Measurements from ENCODE around the gene E2F3.

E2F3 gene

DNA sequence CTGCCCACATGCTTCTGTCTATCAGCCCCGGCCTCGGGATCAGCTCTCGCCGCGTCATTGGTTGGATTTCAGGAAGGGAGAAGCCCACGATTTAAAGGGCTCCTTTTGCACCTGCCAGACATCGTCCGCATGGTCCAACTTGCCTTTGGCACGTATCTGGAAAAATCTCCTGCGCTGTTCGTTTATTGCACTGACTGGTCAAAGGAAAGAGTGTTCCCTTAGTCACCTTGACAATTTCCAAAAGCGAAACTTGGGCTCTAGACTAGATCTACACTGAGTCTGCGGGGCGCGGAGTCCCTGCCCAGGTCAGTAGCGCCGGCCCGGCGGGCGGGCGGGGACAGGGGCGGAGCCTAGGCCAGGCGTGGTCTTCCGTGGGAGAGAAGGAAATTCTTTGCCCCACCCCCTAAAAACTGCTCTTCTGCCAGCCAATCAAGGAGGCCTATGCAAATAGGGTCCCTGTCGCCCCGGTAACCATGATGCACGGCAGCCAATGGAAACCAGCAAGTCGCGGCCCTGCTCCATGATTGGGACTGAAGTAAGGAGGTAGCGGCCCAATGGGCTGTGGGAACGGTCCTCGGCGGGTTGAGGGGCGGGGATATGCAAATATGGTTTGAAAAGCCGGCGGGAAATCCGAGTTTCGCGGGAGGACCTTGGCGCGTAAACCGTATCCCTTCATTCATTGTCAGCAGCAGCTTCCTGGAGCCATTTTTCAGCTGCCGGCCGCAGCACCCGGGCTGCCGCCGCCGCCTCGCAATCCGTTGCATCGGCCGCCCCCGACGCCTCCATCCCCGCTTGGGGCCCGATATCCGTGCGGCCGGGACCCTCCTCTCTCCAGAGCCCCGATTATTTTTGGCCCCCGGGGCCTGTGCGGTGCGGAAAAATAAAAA is at the start of gene E2F3:
Gene E2F3 (plus strand): TSS at position 675 of the 887 bp plus-strand sequence. CDS start 354 bp downstream, outside the sequence.
- peak; percentile 99 for DNase-seq

DNA sequence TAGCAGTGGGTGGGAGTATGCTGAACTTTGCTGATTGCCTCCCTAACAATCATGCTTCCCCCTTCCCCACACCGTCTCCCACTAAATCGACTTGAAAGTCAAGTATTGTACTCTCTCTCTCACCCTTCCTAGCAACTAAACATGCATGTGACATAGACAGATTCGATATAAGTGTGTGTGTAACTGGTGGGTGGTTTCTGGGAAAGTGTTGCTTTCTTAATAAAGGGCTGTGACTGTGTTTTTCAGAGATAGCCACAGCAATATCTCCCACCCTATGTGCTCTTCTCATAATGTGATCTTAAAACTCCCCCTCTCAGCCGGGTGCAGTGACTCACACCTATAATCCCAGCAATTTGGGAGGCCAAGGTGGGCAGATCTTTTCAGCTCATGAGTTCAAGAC is 49.3 kb upstream of the E2F3 start:
- no peak for DNase-seq

DNA sequence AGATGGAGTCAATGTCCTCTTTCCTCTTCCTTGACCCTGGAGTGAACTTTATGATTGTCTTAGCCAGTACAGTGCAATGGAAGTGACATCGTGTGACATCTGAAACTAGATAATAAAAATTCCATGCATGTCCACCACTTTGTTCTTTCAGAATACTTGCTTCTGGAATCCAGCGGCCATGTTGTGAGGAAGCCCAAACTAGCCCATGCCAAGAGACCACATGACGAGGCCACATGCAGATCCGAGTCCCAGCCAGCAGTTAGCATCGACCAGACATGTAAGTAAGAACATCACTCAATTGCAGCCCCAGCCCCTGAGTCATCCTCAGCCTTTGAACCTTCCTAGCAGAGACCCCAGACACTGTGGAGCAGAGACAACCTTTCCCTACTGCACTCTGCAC is 48.5 kb upstream of the E2F3 start:
- DNase-seq = no peak

DNA sequence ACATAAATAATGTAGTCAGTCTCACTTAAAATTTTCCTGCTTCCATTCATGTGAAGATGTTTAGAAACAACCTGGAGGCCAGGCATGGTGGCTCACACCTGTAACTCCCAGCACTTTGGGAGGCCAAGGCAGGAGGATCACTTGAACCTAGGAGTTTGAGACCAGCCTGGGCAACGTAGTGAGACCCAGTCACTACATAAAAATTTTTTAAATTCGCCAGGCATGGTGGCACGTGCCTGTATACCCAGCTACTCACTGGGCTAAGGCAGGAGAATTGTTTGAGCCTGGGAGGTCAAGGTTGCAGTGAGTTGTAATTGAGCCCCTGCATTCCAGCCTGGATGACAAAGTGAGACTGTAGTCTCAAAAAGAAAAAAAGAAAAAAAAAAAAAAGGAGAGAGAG is 47.3 kb upstream of the E2F3 start:
- DNase-seq = no peak

DNA sequence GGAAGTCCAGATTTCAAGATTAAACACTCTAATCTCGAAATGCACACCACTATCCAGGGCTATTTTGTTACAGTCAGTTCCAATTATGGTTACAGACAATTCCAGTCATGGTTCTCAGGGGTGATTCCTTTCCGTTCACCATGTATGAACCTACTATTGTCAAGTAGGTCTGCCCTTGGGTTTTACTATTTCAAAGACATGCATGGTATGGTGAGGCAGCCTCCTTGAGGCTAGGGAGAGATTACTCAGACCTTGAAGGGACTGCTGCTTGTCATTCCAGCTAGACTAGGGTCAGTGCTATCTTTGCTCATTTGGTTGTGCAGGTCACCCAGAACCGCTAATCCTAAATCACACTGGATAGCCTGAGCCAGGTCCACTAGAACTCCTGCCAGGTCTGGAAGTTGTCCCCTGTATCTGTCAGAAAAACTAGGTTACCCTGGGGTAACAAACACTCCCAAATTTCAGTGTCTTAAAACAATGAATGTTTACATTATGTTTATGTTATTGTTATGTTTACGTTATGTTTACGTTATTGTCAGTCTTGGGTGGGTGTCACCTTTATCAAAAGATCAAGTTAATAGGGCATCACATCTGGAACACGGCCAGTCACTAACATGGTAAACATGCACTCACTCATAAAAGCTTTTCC is 41.1 kb upstream of the E2F3 start:
- no peak for DNase-seq

DNA sequence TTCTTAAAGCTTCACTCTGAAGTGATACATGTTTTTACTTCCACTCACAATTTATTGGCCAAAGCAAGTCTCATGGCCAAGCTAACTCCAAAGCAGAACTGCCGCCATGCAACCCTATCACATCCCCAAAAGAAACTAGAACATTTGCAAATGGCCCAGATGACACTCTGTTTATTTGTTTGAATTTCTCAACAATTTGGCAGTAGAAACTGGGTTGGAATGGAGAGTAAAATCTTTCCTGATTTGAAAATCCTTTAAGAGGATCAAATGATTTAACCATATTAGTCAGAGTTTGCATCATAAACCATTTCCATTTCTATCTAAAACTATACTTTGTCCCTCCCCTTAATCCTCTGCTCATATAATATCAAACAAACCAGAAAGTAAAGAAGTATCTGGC is 39.1 kb upstream of the E2F3 start:
- DNase-seq = no peak

DNA sequence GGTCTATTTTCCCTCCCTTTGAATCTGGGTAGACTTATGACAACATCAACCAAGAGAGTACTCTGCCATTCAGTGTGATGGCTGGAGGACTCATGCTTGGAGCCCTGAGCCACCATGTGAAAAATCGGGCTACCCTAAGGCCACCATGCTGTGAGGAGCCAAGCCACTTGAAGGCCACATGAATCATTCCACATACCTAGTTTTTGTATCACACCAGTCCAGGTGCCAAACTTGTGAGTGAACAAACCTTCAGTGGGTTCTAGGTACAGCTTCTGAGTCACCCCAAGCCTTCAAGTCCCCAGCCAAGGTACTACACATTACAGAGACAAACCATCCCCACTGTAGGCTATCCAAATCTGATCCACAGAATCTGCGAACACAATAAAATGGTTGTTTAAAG is 37.4 kb upstream of the E2F3 start:
- DNase-seq = no peak

DNA sequence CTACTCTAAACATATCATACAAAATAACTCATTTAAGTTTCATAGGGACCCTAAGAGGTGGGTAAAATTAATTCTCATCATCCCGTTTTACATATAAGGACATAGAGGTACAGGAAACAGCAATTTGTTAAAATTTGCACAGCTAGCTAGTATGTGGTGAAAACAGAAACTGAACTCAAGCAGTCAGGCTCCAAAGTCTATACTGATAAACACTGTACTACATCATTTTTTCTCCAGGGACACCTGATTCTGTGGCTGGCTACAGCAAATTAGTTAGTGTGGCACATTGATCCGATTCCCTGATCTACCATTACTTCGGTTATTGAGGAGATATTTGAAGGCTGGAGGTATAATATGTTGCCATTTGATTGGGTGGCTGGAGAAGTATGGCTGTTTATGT is 36.2 kb upstream of the E2F3 start:
- no peak for DNase-seq

DNA sequence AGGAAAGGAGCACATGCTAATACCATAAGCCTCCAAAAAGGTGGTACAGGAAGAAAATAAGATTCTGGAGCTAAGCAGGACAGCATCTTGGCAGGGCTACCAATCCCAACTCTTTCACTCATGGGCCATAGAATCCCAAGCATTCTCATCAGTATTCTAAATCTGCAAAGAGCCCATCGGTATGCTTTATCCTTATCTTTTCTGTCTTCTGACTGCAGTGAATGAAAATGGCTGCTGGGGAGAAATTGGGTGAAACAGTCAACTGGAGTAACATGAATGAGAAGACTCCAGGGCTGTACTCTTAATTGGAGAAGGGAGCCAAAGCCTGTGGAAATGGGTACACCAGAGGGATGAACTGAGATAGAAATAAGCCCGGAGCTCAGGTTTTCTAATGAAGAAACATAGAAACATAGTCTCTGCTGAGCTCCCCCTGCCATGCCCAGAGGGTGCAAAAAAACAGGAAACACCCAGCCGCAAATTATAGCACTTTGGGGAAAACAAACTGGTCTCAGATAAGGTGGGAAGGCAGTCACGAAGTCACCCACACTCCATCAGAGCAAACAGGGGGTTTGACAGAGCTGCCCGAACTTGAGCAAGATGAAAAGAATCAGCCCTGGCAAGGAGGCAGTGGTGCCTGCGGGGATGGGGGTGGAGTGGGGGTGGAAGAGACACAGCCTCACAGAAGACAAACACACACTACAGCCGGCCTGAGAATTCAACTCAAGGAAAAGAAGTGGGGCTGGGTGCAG is 35.4 kb upstream of the E2F3 start:
- DNase-seq = no peak

DNA sequence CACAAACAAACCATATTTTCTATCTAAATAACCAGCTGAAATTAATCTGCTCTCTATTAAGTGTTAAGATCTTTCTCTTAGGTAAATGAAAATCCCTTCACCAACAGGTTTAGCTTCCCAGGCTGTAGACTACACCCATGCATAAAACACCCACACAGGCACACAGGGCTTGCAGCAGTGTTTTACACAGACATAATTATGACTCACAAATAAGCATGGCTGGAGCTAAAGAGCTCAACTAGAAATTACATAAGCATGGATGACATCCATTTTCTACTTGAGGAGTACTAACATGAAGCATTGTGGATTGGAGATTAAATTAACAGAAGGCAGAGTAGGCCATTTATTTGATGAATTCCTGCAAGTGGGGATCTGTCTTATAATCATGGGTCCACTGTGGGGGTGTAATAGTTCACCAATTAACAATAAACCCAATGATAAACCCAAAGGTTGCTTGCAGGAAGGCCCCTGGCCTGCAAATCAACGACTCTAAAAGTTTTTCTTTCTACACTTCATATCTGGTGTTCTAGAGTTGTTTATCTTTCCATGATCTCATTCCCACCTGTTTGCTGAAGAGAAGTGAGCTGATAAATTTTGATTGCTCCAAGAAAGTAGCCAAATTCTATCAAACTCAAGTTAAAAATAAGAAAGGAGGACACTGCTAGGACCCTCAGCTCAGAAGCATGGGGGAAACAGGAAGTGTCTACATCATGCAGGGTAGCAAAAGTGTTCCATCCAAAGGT is 33.8 kb upstream of the E2F3 start:
- DNase-seq = no peak

DNA sequence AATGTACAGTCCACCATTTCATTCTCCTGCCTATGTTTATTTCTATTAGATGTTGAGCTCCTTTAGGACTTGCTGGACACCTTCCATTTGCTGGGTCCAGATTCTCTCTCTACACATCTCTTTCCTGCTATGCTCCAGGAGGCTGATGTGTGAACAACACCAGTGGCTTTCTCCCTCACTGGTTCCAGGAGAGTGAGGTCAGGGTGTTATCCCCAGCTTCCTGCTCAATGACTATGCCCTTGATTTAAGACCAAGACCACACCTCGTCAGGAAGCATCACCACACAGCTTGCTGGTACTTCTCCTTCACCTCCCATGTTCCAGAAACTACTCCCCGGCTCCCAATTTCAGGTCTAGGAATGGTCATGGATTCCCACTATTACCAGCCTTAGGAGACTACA is 31.3 kb upstream of the E2F3 start:
- DNase-seq = no peak

DNA sequence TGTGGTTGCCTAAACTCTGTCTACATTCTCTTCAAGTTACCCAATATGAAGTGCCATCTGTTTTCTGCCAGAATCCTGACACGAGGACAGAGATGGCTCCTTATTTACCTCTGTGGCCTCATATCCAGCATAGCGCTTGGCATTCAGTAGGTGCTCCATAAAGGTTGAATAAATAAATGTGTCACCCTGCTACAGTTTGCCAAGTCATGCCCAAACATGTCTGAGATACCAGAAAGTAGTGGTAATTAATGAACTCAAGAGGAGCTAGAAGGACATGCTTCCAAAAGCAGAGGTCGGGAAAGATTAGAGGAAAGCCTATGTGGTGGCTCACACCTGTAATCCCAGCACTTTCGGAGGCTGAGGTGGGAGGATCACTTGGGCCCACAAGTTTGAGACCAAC is 30.9 kb upstream of the E2F3 start:
- no peak for DNase-seq

DNA sequence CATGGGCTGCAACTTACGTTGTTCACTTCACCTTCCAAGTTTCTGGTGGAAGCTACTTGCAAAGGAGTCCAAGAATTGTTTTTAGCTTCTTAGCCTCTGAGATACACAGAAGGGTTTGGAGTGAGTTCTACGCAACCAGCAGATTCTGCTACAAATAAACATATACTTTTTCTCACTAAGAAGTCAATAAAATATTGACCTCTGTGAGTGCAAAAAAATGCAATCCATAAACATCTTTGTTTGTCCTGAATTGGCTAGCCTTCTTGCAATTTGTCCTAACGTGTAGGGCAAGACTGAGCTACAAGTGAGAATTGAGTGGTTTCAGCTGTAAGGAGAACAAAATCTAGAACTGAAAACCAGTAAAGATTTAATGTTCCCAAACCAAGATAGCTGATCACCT is 26.2 kb upstream of the E2F3 start:
- no peak for DNase-seq

DNA sequence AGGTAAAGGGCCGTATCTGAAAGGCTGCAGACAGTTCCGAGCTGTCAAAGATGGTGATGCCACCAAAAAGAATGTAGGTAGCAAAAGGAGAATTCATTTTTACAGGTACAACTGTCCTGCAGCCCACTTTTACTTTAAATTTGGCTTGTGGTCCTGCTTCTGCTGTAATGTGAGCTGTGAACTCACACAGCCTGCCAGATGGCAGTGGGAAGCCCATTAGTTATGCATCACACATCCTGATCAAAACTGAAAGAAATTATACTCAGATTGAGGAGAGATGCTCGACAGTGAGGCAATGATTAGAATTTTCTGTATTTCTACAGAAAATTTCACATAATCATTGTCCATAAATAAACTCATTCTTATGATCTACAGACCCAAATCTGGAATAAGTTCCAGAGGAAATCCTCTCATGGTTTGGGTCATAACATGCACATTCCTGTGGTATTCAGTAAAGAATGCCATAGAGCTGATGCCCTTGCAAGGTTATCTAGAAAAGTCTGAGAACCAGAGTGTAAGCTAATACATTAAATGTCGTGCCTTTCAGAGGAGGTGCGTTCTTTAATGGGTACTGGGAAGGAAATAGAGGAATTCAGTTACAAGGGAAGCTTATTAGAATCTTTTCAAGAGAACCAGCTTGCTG is 23.9 kb upstream of the E2F3 start:
- DNase-seq = no peak

DNA sequence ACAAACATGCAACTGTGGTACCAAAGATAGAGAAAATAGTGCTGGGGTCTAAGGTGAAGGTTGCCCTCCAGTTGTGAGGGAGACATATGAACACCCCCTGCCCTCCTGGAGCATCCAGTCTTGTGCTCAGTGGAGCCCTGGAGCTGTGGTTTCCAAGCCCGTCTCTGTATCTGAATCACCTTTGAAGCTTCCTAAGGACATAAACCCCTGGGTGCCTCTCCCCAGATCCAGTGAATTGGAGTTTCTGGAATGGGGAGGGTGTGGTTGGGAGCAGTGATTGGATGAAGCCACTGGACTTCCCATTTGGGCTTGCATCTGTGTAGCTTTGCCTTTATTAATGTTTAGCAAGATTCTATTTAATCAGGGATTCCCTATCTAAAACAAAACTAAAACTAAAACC is 22.4 kb upstream of the E2F3 start:
- DNase-seq = no peak

DNA sequence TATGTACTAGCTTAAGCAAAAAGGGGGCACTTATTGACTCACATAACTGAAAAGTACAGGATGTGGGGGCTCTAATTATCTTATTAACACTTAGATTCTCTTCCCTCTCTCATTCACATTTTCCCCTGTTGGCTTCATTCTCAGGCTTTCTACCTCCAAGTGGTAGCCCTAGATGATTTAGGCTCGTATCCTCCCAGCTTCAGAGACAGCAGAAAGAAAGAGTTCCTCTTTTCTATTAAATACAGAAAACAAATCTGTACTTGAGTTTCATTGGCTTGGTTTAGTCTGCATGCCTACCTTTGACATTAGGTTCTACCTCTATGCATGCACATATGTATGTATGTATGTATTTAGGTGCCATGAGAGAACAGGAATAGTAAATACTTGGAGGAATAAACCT is 15.5 kb upstream of the E2F3 start:
- DNase-seq = no peak

DNA sequence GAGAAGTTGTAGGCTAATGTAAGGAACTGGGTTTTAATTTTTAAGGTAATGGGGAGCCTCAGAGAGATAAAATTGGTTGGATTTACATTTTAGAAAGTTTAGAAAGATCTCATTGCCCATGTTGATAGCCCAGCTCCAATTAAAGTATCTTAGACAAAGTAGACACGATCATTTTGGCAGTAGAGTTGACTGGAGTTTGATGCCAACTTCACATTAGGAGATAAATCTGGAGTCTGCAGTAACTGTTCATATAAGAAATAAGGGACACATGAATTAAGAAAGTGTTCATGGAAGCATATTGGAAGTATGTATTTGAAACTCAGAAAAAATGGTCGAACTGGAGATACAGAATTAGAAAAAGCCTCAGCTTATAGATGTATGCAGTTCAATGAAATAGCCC is 12.6 kb upstream of the E2F3 start:
- no peak for DNase-seq

DNA sequence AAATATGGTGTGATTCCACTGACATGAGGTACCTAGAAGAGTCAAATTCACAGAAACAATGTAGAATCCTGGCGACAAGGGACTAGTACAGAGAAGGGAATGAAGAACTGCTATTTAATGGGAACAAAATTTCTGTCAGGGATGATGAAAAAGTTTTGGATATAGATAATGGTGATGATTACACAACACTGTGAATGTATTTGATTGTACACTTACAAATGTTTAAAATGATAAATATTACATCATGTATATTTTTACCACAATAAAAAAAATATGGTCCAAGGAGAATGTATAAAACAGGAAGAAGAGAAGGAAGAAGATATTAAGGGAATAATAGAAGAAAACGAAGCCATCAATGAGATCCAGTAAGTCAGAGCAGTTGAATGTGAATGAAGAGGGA is 8.4 kb upstream of the E2F3 start:
- DNase-seq = no peak

DNA sequence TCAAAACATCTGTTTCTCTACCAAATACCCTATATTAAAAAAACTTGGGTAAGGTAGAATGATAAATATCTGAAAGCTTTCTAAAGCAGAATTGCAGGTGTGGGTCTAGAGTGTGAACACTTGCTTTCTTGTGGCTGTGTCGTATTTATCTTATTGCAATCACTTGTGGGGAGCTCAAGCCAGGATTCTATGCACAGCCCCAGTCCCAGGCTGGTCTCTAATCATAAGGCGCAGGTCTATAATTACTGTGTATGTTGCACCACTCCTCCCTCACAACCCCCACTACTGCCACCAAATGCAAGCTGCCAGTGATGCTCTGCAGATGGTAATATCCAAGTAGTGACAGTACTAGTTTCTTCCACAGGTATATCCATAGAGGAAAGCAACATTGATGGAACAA is 2.2 kb upstream of the E2F3 start:
- DNase-seq = peak; percentile 68

DNA sequence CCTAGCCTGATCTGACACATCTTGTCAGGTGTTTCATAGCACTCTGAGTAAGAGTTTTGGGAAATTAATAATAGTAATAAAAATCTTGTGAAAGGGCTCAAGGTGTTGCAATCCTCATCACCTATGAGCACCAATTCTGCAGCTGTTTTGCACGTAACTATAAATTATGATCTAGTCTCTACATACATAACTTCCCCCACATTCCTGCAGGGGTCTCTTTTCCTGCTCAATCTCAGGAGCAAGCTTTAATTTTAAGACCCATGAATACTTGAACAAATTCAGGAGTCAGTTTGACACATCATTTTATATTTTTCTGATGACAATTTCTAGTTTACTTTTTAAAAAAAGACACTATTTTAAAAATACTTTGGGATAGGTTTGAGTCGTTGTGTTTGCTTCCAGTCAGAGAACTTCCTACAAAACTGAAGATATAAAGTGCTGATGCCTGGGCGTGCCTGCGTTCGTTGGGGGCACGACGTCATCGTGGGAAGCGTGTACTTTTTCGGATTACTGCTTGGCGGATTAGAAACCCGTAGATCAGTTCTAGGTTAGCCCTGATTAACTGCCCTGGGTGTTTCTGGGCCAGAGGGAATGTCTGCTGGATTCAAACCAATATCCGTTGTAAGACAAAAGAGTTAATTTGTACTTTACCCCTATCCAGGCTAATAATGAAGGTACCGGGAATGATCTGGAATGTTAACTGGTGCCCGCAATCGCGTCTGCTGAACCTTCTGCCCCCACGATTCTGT is 1.0 kb upstream of the E2F3 start:
- peak; percentile 69 for DNase-seq

DNA sequence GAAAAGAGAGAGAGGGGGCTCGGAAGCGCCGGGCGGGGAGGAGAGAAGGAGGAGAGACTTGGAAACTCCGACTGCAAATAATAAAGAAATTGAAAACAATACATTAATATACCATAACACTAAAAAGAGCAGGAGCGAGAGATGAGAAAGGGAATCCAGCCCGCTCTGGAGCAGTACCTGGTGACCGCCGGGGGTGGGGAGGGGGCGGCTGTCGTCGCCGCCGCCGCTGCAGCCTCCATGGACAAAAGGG is 338 bp downstream of the E2F3 start:
- peak; percentile 24 for DNase-seq

Data from NCI-H2227 treated with DMSO at 0.1 percent for 48 hours (cell line).